H1 (cell line): ENCODE data around the gene ASTL. TPM values are rescaled to one million over a fixed set of nuclear protein-coding genes. Genes with fewer than 3 reads are reported as not detected.
A peak's percentile ranks its signal among the peaks of the same experiment; 100 is the strongest.

Experiments
- CTCF ChIA-PET: fragments of 300-600 bp; sonication (Branson Sonifier 250); formaldehyde crosslinking; loops from one replicate; lab custom pipeline; 2021; ENCODE audit not compliant: partially characterized antibody; lab: Charles Lee
- POLR2A ChIA-PET: fragments of 300-600 bp; sonication (Branson Sonifier 250); formaldehyde crosslinking; loops from one replicate; lab custom pipeline; 2021; ENCODE audit warnings: inconsistent platforms; ENCODE audit not compliant: partially characterized antibody; lab: Charles Lee
- DNase-seq, 2 experiments: peaks; one replicate each; pipeline versions ENCODE4 v3.0.0 to v3.0.0-alpha.2; 2010 to 2022; ENCODE audit warnings: low spot score in 2 of 2, low read depth in 1 of 2, mixed read lengths in 1 of 2
- FAIRE-seq: peaks from 2 replicates; lab custom pipeline; 2011; peaks lifted over from hg19 to GRCh38; lab: Jason Lieb, UNC
- H2AFZ ChIP-seq: 2 replicates; pipeline ENCODE4 v1.8.1; 2012; ENCODE audit warnings: low read length, inconsistent platforms
- H2AK5ac ChIP-seq: 2 replicates; pipeline ENCODE4 v1.6.1; 2013; ENCODE audit warnings: low read depth, low read length
- H2BK120ac ChIP-seq: replicated peaks from 2 replicates; pipeline ENCODE3; 2013; ENCODE audit warnings: low read depth, low read length, inconsistent platforms
- H2BK12ac ChIP-seq: 2 replicates; pipeline ENCODE4 v1.6.1; 2013; ENCODE audit warnings: low read depth, low read length
- H2BK15ac ChIP-seq: 2 replicates; pipeline ENCODE4 v1.6.1; 2013; ENCODE audit warnings: low read length
- H2BK20ac ChIP-seq: 2 replicates; pipeline ENCODE4 v1.6.1; 2013; ENCODE audit warnings: low read length
- H2BK5ac ChIP-seq: 2 replicates; pipeline ENCODE4 v1.6.1; 2013; ENCODE audit warnings: low read depth, low read length
- H3K14ac ChIP-seq: 2 replicates; pipeline ENCODE4 v1.6.1; 2013; ENCODE audit warnings: inconsistent platforms; ENCODE audit not compliant: insufficient read length
- H3K18ac ChIP-seq: 2 replicates; pipeline ENCODE4 v1.6.1; 2013; ENCODE audit warnings: low read length; ENCODE audit errors: extremely low read depth
- H3K23ac ChIP-seq: 2 replicates; pipeline ENCODE4 v1.6.1; 2013; ENCODE audit warnings: inconsistent platforms; ENCODE audit not compliant: insufficient read length
- H3K23me2 ChIP-seq: 2 replicates; pipeline ENCODE4 v1.6.1; 2013; ENCODE audit warnings: low read depth, low read length
- H3K27ac ChIP-seq: 2 replicates; pipeline ENCODE4 v1.6.1; 2011; ENCODE audit warnings: low read depth, low read length, inconsistent platforms
- H3K27me3 ChIP-seq, 4 experiments: replicated peaks in 1 of 4; 1 replicate in 1 of 4; 2 replicates in 3 of 4; pipeline versions ENCODE4 v1.6.1 to v1.8.1; 2011 to 2013; ENCODE audit warnings: low read length in 3 of 4, mild to moderate bottlenecking in 3 of 4, inconsistent platforms in 2 of 4, mixed read lengths in 2 of 4, moderate library complexity in 1 of 4; ENCODE audit not compliant: control insufficient read depth in 3 of 4, insufficient read depth in 3 of 4; ENCODE audit errors: extremely low read depth in 1 of 4
- H3K36me3 ChIP-seq, 4 experiments: 2 replicates each; pipeline versions ENCODE4 v1.6.1 to v1.8.1; 2011 to 2013; ENCODE audit warnings: mild to moderate bottlenecking in 4 of 4, low read length in 3 of 4, moderate library complexity in 2 of 4, control low read depth in 1 of 4, inconsistent platforms in 1 of 4; ENCODE audit not compliant: insufficient read depth in 4 of 4, control insufficient read depth in 2 of 4
- H3K4ac ChIP-seq: replicated peaks from 2 replicates; pipeline ENCODE3; 2013; ENCODE audit warnings: low read length, low read depth, mixed read lengths, inconsistent platforms; ENCODE audit not compliant: insufficient read length
- H3K4me1 ChIP-seq, 4 experiments: replicated peaks in 1 of 4; 1 replicate in 1 of 4; 2 replicates in 3 of 4; pipeline versions ENCODE4 v1.6.1 to v1.8.1; 2011 to 2013; ENCODE audit warnings: low read length in 3 of 4, inconsistent platforms in 2 of 4, mixed read lengths in 1 of 4; ENCODE audit not compliant: insufficient read depth in 4 of 4, control insufficient read depth in 3 of 4
- H3K4me2 ChIP-seq, 2 experiments: 2 replicates each; pipeline versions ENCODE4 v1.6.1 to v1.8.1; 2011 to 2013; ENCODE audit warnings: low read depth in 2 of 2, low read length in 2 of 2, control low read depth in 1 of 2, inconsistent platforms in 1 of 2, mild to moderate bottlenecking in 1 of 2; ENCODE audit not compliant: insufficient read depth in 1 of 2
- H3K4me3 ChIP-seq, 4 experiments: fragments of 200-600, 300-600 bp in 1 of 4; sonication (generic), shearing (Covaris generic), sonication (Bioruptor Twin) in 1 of 4; 2 replicates each; pipeline versions ENCODE4 v1.5.1 to v1.8.1; 2011 to 2016; ENCODE audit warnings: low read length in 4 of 4, low read depth in 3 of 4, control low read depth in 2 of 4, inconsistent platforms in 2 of 4, mild to moderate bottlenecking in 2 of 4, mixed read lengths in 1 of 4, moderate library complexity in 1 of 4; ENCODE audit not compliant: insufficient read depth in 2 of 4; ENCODE audit errors: extremely low read depth in 1 of 4
- H3K56ac ChIP-seq: replicated peaks from 2 replicates; pipeline ENCODE3; 2013; ENCODE audit warnings: low read depth, mild to moderate bottlenecking, mixed read lengths, low read length, inconsistent platforms; ENCODE audit not compliant: insufficient read length
- H3K79me1 ChIP-seq: 2 replicates; pipeline ENCODE4 v1.6.1; 2013; ENCODE audit warnings: low read depth, low read length, control low read depth
- H3K79me2 ChIP-seq, 2 experiments: 2 replicates each; pipeline versions ENCODE4 v1.6.1 to v1.8.1; 2012 to 2013; ENCODE audit warnings: low read length in 2 of 2, mild to moderate bottlenecking in 2 of 2, inconsistent platforms in 1 of 2; ENCODE audit not compliant: insufficient read depth in 2 of 2, control insufficient read depth in 1 of 2
- H3K9ac ChIP-seq, 4 experiments: replicated peaks in 1 of 4; 1 replicate in 1 of 4; 2 replicates in 3 of 4; pipeline versions ENCODE4 v1.6.1 to v1.8.1; 2011 to 2013; ENCODE audit warnings: low read depth in 3 of 4, low read length in 3 of 4, control low read depth in 2 of 4, mild to moderate bottlenecking in 2 of 4, moderate library complexity in 2 of 4, inconsistent platforms in 1 of 4; ENCODE audit errors: extremely low read depth in 1 of 4
- H3K9me3 ChIP-seq, 2 experiments: 2 replicates each; pipeline versions ENCODE4 v1.6.1 to v1.8.1; 2012 to 2013; ENCODE audit warnings: mild to moderate bottlenecking in 2 of 2, moderate library complexity in 2 of 2, control low read depth in 1 of 2, inconsistent platforms in 1 of 2, low read depth in 1 of 2, low read length in 1 of 2, mixed read lengths in 1 of 2; ENCODE audit not compliant: insufficient read depth in 2 of 2
- H4K20me1 ChIP-seq, 2 experiments: replicated peaks in 1 of 2; 2 replicates each; pipeline versions ENCODE3 to v1.8.1; 2011 to 2013; ENCODE audit warnings: inconsistent platforms in 2 of 2, low read length in 2 of 2, mild to moderate bottlenecking in 1 of 2; ENCODE audit not compliant: insufficient read depth in 2 of 2, control insufficient read depth in 1 of 2
- H4K5ac ChIP-seq: 2 replicates; pipeline ENCODE4 v1.6.1; 2013; ENCODE audit warnings: low read length, low read depth, mixed read lengths, inconsistent platforms; ENCODE audit not compliant: insufficient read length
- H4K8ac ChIP-seq: 2 replicates; pipeline ENCODE4 v1.8.0; 2013; ENCODE audit warnings: mild to moderate bottlenecking, moderate library complexity, low read length, inconsistent platforms; ENCODE audit not compliant: insufficient read depth; ENCODE audit errors: extremely low read depth
- H4K91ac ChIP-seq: replicated peaks from 2 replicates; pipeline ENCODE3; 2013; ENCODE audit warnings: low read length, mixed read lengths, inconsistent platforms; ENCODE audit not compliant: insufficient read length
- CREB1 ChIP-seq: IDR thresholded peaks from 2 replicates; pipeline ENCODE4 v1.6.1; 2012; ENCODE audit warnings: inconsistent platforms
- JUN ChIP-seq: IDR thresholded peaks from 2 replicates; pipeline ENCODE4 v1.6.1; 2011; ENCODE audit warnings: low read depth, mild to moderate bottlenecking, improper control_type of control experiment, low read length
- WGBS, 2 experiments: shearing (Covaris generic) in 1 of 2; methylation state at CpG; one replicate each; pipeline versions ENCODE4 v1.1.6 to v1.1.7; 2013 to 2015; ENCODE audit warnings: low lambda C conversion rate in 2 of 2, mixed read lengths in 2 of 2, inconsistent platforms in 1 of 2, low coverage in 1 of 2, missing lambda C conversion rate in 1 of 2; ENCODE audit not compliant: insufficient replicate concordance in 2 of 2, insufficient coverage in 1 of 2, insufficient read length in 1 of 2; ENCODE audit errors: extremely low coverage in 1 of 2, missing lambda C conversion rate in 1 of 2; 5-methylcytosine and 5-hydroxymethylcytosine counted together
- polyA plus RNA-seq, 7 experiments: library from polyadenylated mRNA; depleted of rRNA in 3 of 7; stranded (reverse) in 5 of 7; unstranded in 2 of 7; fragments of >200 nt in 5 of 7; fragments of 200-250 nt in 2 of 7; gene quantifications; 1 replicate in 5 of 7; 2 replicates in 1 of 7; 4 replicates in 1 of 7; pipeline versions ENCODE4 v1.2.1 to v1.2.3, GENCODE V29; 2011 to 2013; ENCODE audit warnings: missing spikeins in 2 of 7, mixed read lengths in 2 of 7
- total RNA-seq: library from RNA; stranded (reverse); fragmentation: NEBNext Ultra II Directional; extraction: Animal tissue kit (Norgen Biotek cat#: 25700); gene quantifications from 2 replicates; pipeline ENCODE4 v1.2.1, GENCODE V29; 2021
- TF ChIP-seq, protein P1 (sequence below): IDR thresholded peaks from 2 replicates; pipeline ENCODE4 v1.6.1; 2011; ENCODE audit warnings: low read length, improper control_type of control experiment

ASTL gene
- total and polyA plus RNA-seq, 2 of the 8 experiments (the other 6 are each of a cell fraction or from before 2014, with no cell fraction given), result 0.60 to 1.4 TPM

- Histone ChIP-seq H3K23ac (no peak overlapping the region), H3K79me2 (no peaks in the 10 kb centered on the region), H2AK5ac (no peak overlapping the region), H2BK15ac (peak overlapping the region; percentile 72; the same call in 1 of the 2 replicates), H3K27ac (no peak overlapping the region), H3K23me2 (no peaks in the 10 kb centered on the region; the same call in 1 of the 2 replicates), H3K18ac (no peak overlapping the region), H3K4me1 (peaks cover 0 to 7% (median 0%) of the 10 kb centered on the region in 4 experiments; a peak in 1 of 7 replicates), H4K8ac (peak overlapping the region; percentile 84; the same call in 1 of the 2 replicates), H3K4ac (no peak overlapping the region), H3K4me3 (no peak overlapping the region), H3K79me1 (no peaks in the 10 kb centered on the region), H2BK12ac (no peak overlapping the region), H2BK5ac (no peak overlapping the region), H2BK20ac (no peak overlapping the region), H3K9ac (no peak overlapping the region), H2BK120ac (no peak overlapping the region), H2AFZ (peak overlapping the region; percentile 74), H3K56ac (no peak overlapping the region), H3K4me2 (no peak overlapping the region), H4K20me1 (no peaks in the 10 kb centered on the region), H3K9me3 (no peaks in the 10 kb centered on the region), H3K36me3 (no peaks in the 10 kb centered on the region), H3K27me3 (no peaks in the 10 kb centered on the region), H3K14ac (no peak overlapping the region), H4K91ac (no peak overlapping the region), H4K5ac (no peak overlapping the region)
- POLR2A ChIA-PET, result no interaction called here
- FAIRE-seq, result no peak
- DNase-seq, result no peak
- TF ChIP-seq JUN (no peak), CREB1 (no peak)
- TF ChIP-seq, protein P1, sequence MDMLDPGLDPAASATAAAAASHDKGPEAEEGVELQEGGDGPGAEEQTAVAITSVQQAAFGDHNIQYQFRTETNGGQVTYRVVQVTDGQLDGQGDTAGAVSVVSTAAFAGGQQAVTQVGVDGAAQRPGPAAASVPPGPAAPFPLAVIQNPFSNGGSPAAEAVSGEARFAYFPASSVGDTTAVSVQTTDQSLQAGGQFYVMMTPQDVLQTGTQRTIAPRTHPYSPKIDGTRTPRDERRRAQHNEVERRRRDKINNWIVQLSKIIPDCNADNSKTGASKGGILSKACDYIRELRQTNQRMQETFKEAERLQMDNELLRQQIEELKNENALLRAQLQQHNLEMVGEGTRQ, result peak; percentile 76
- CTCF ChIA-PET, result interaction anchor here (1.5 to 5.2 kb wide), 4 partner anchors 9 to 21 kb away, joined by 5 to 31 read pairs (median 8); no protein-coding TSS in a partner anchor
- WGBS, 2 experiments, result 78% methylated on average over 18 of the region's 18 CpGs; no CpG with 5 or more reads in 1 of the 2 experiments
Observed at GRCh38 chr2:96164459-96165184, 26.3 kb upstream of the ASTL start.
